Uterus (tissue), 4 donors: ENCODE measurements around the gene RS1. TPM values are rescaled to one million over a fixed set of nuclear protein-coding genes. Genes with fewer than 3 reads are reported as not detected.

Experiments
- DNase-seq, 2 donors: peaks; one replicate each; pipeline ENCODE4 v3.0.0-alpha.2; 2019 to 2020
- H3K27ac ChIP-seq, 2 donors: fragments of 200-600 bp; sonication (generic); 1 replicate in 1 of 2; 2 replicates in 1 of 2; pipeline ENCODE4 v1.5.1; 2016 to 2018
- H3K27me3 ChIP-seq, 2 donors: fragments of 200-600 bp; sonication (generic); one replicate each; pipeline ENCODE4 v1.5.1; 2018 to 2019; ENCODE audit warnings: control low read depth in 1 of 2
- H3K36me3 ChIP-seq, 2 donors: fragments of 200-600 bp; sonication (generic); one replicate each; pipeline ENCODE4 v1.5.1; 2019; ENCODE audit warnings: control low read depth in 1 of 2
- H3K4me1 ChIP-seq, 2 donors: fragments of 200-600 bp; sonication (generic); one replicate each; pipeline ENCODE4 v1.5.1; 2018 to 2019; ENCODE audit warnings: control low read depth in 1 of 2
- H3K4me3 ChIP-seq, 2 donors: fragments of 200-600 bp; sonication (generic); 1 replicate in 1 of 2; 2 replicates in 1 of 2; pipeline ENCODE4 v1.5.1; 2018 to 2019; ENCODE audit warnings: mild to moderate bottlenecking in 1 of 2
- H3K9me3 ChIP-seq, 2 donors: fragments of 200-600 bp; sonication (generic); one replicate each; pipeline ENCODE4 v1.5.1; 2019; ENCODE audit warnings: control low read depth in 1 of 2
- CTCF ChIP-seq, 4 experiments: fragments of 200-600 bp in 2 of 4; fragments of 450-650 bp in 2 of 4; sonication (generic) in 2 of 4; IDR thresholded peaks; one replicate each; pipeline ENCODE4 v1.5.1; 2016 to 2019; ENCODE audit warnings: antibody characterized with exemption in 4 of 4, mild to moderate bottlenecking in 2 of 4, moderate library complexity in 1 of 4
- POLR2A ChIP-seq, 2 donors: fragments of 450-650 bp; IDR thresholded peaks; one replicate each; pipeline ENCODE4 v1.6.1; 2016; ENCODE audit warnings: antibody characterized with exemption in 2 of 2, mild to moderate bottlenecking in 1 of 2, moderate library complexity in 1 of 2
- intact Hi-C: fragments of 100-400 bp; cut with DNase I; formaldehyde crosslinking; loops from one replicate; pipeline ENCODE4 v1.15.1; 2023; ENCODE audit warnings: low total_unique reads
- total RNA-seq, 4 donors: library from RNA; depleted of rRNA in 3 of 4; stranded (reverse); fragments of >200 nt in 3 of 4; gene quantifications; one replicate each; pipeline versions ENCODE4 v1.1.0 to v1.2.4, GENCODE V29; 2014 to 2023
- donor health status: DM: yes; HTN: yes; CAD: no.

The RS1 gene
- total RNA-seq, 4 donors from 2014 or later = not detected

GRCh38 chrX:18652636-18653035 is 19.3 kb downstream of the RS1 start:
- no peak for DNase-seq
- Histone ChIP-seq H3K36me3 (no peaks in the 10 kb centered on the region), H3K27ac (no peak overlapping the region), H3K27me3 (no peaks in the 10 kb centered on the region), H3K4me3 (no peak overlapping the region), H3K4me1 (no peaks in the 10 kb centered on the region), H3K9me3 (no peaks in the 10 kb centered on the region)
- intact Hi-C loops = no loop called here
- TF ChIP-seq CTCF (IDR thresholded peaks at IDR 0.05) (no peak), POLR2A (IDR thresholded peaks at IDR 0.05) (no peak)

GRCh38 chrX:18650662-18651061 is 21.2 kb downstream of the RS1 start:
- no peaks in the 10 kb centered on the region for H3K9me3 ChIP-seq
- H3K4me3 ChIP-seq = no peak overlapping the region
- no peaks in the 10 kb centered on the region for H3K4me1 ChIP-seq
- no peaks in the 10 kb centered on the region for H3K36me3 ChIP-seq
- TF ChIP-seq POLR2A (IDR thresholded peaks at IDR 0.05) (no peak), CTCF (IDR thresholded peaks at IDR 0.05) (no peak)
- no peak overlapping the region for H3K27ac ChIP-seq
- no peak for DNase-seq
- H3K27me3 ChIP-seq = no peaks in the 10 kb centered on the region
- intact Hi-C loops = no loop called here

- H3K4me1 ChIP-seq = no peaks in the 10 kb centered on the region
- intact Hi-C loops = no loop called here
- H3K27me3 ChIP-seq = no peaks in the 10 kb centered on the region
- H3K9me3 ChIP-seq = no peaks in the 10 kb centered on the region
- no peak for TF ChIP-seq POLR2A (IDR thresholded peaks at IDR 0.05)
- no peak for TF ChIP-seq CTCF (IDR thresholded peaks at IDR 0.05)
- H3K27ac ChIP-seq = no peak overlapping the region
- H3K4me3 ChIP-seq = no peak overlapping the region
- no peak for DNase-seq
- no peaks in the 10 kb centered on the region for H3K36me3 ChIP-seq
Measured at GRCh38 chrX:18649498-18649951, 22.4 kb downstream of the RS1 start.

- H3K27ac ChIP-seq = no peak overlapping the region
- H3K27me3 ChIP-seq = no peaks in the 10 kb centered on the region
- TF ChIP-seq CTCF (IDR thresholded peaks at IDR 0.05) (no peak), POLR2A (IDR thresholded peaks at IDR 0.05) (no peak)
- no peaks in the 10 kb centered on the region for H3K4me1 ChIP-seq
- H3K4me3 ChIP-seq = no peak overlapping the region
- no peaks in the 10 kb centered on the region for H3K9me3 ChIP-seq
- intact Hi-C loops = no loop called here
- no peak for DNase-seq
- H3K36me3 ChIP-seq = no peaks in the 10 kb centered on the region
Measured at GRCh38 chrX:18647621-18648020, 24.3 kb downstream of the RS1 start.

- no peaks in the 10 kb centered on the region for H3K9me3 ChIP-seq
- H3K27me3 ChIP-seq = no peaks in the 10 kb centered on the region
- no peak for DNase-seq
- H3K4me3 ChIP-seq = no peak overlapping the region
- H3K36me3 ChIP-seq = no peaks in the 10 kb centered on the region
- no peaks in the 10 kb centered on the region for H3K4me1 ChIP-seq
- no peak for TF ChIP-seq CTCF (IDR thresholded peaks at IDR 0.05)
- TF ChIP-seq POLR2A (IDR thresholded peaks at IDR 0.05) = no peak
- intact Hi-C loops = no loop called here
- H3K27ac ChIP-seq = no peak overlapping the region
Measured at GRCh38 chrX:18643853-18644252, 28.1 kb downstream of the RS1 start.
